ENCODE data around the gene LTA.
"Not testable (repeated sequence)": the region's sequence is repeated elsewhere in the genome, so short reads cannot be mapped to it uniquely, and the experiment has no call there.

Gene LTA

DNA sequence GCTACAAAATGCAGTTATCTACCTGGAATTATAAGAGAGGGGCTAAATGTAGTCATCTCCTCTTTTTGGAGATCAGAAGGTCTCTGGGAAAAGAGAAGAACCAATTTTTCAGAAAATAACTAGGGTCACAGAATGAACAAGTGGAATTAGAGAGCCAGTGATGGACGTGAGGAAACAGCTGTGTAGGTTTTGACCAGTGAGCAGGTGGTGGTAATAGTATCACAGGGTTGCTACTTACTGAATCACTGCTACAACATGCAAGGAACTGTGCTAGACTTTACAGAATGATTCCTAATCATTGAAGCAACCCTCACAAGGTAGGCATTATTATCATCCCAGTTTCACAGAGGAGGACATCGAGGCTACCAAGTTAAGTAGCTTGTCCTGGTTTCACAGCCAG lies 27.4 kb upstream of the LTA start:
- H3K9me3 ChIP-seq (ENCODE audit: control insufficient read depth, insufficient read depth, low read length) = no peaks in the 10 kb centered on the region
- no peak overlapping the region for H3K4me3 ChIP-seq (ENCODE audit: low read depth, low read length)
- no peak overlapping the region for H3K9ac ChIP-seq (ENCODE audit: low read depth, low read length)
- no peaks in the 10 kb centered on the region for H3K27me3 ChIP-seq (ENCODE audit: control insufficient read depth, insufficient read depth, low read length)
- peaks cover 20% of the 10 kb centered on the region for H3K4me1 ChIP-seq (ENCODE audit: control insufficient read depth, insufficient read depth, low read length)
- peaks cover 27% of the 10 kb centered on the region for H3K36me3 ChIP-seq (ENCODE audit: control insufficient read depth, insufficient read depth, low read length)
- no peak overlapping the region for H3K27ac ChIP-seq (ENCODE audit: low read depth, low read length)

DNA sequence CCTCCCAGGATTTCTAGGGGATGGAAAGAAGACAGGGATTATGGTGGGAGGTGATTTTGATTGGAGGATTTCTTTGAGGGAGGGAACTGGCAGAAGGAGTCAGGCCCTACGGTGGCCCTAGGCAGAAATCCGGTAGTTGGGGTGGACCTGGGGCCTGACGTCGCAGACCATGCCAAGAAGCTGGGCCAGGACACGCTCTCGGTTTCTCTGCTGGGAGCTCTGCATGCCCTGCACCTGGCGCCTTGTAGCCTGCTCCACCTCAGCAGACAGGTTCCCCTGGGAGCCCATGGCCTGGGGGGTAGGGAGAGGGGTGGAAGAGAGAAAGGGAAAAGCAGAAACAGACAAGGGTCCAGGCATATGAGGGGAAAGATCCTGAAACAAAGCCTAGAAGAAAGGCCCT lies 26.8 kb upstream of the LTA start:
- H3K9ac ChIP-seq (ENCODE audit: low read depth, low read length) = no peak overlapping the region
- no peaks in the 10 kb centered on the region for H3K9me3 ChIP-seq (ENCODE audit: control insufficient read depth, insufficient read depth, low read length)
- no peaks in the 10 kb centered on the region for H3K27me3 ChIP-seq (ENCODE audit: control insufficient read depth, insufficient read depth, low read length)
- H3K4me3 ChIP-seq (ENCODE audit: low read depth, low read length) = no peak overlapping the region; the same call in 1 of the 2 replicates
- H3K27ac ChIP-seq (ENCODE audit: low read depth, low read length) = no peak overlapping the region
- peaks cover 25% of the 10 kb centered on the region for H3K36me3 ChIP-seq (ENCODE audit: control insufficient read depth, insufficient read depth, low read length)
- peaks cover 14% of the 10 kb centered on the region for H3K4me1 ChIP-seq (ENCODE audit: control insufficient read depth, insufficient read depth, low read length)

GRCh38 chr6:31546339-31546957 lies 25.6 kb upstream of the LTA start, which contains the start of gene ATP6V1G2:
Gene ATP6V1G2 (minus strand): TSS chr6:31546608. CDS start chr6:31546559, 49 bp downstream.
- no peaks in the 10 kb centered on the region for H3K9me3 ChIP-seq (ENCODE audit: control insufficient read depth, insufficient read depth, low read length)
- peaks cover 27% of the 10 kb centered on the region for H3K36me3 ChIP-seq (ENCODE audit: control insufficient read depth, insufficient read depth, low read length)
- H3K4me3 ChIP-seq (ENCODE audit: low read depth, low read length) = peak within 1 kb of the TSS; percentile 76
- H3K4me1 ChIP-seq (ENCODE audit: control insufficient read depth, insufficient read depth, low read length) = peaks cover 12% of the 10 kb centered on the region; the same call in 1 of the 2 replicates
- no peaks in the 10 kb centered on the region for H3K27me3 ChIP-seq (ENCODE audit: control insufficient read depth, insufficient read depth, low read length)
- peak within 1 kb of the TSS; percentile 67 for H3K27ac ChIP-seq (ENCODE audit: low read depth, low read length)
- peak within 1 kb of the TSS; percentile 65 for H3K9ac ChIP-seq (ENCODE audit: low read depth, low read length)

GRCh38 chr6:31546958-31547726 lies 24.9 kb upstream of the LTA start, which contains the start of gene NFKBIL1:
Gene NFKBIL1 (plus strand): TSS chr6:31547608. CDS start chr6:31547695, 87 bp downstream.
- Histone ChIP-seq H3K36me3 (ENCODE audit: control insufficient read depth, insufficient read depth, low read length) (peaks cover 27% of the 10 kb centered on the region), H3K4me1 (ENCODE audit: control insufficient read depth, insufficient read depth, low read length) (peaks cover 12% of the 10 kb centered on the region; the same call in 1 of the 2 replicates), H3K9me3 (ENCODE audit: control insufficient read depth, insufficient read depth, low read length) (no peaks in the 10 kb centered on the region), H3K27me3 (ENCODE audit: control insufficient read depth, insufficient read depth, low read length) (no peaks in the 10 kb centered on the region), H3K27ac (ENCODE audit: low read depth, low read length) (peak within 1 kb of the TSS; percentile 67), H3K9ac (ENCODE audit: low read depth, low read length) (peak within 1 kb of the TSS; percentile 65), H3K4me3 (ENCODE audit: low read depth, low read length) (peak within 1 kb of the TSS; percentile 76)

- H3K9ac ChIP-seq (ENCODE audit: low read depth, low read length) = no peak overlapping the region; the same call in 1 of the 2 replicates
- no peaks in the 10 kb centered on the region for H3K9me3 ChIP-seq (ENCODE audit: control insufficient read depth, insufficient read depth, low read length)
- H3K4me1 ChIP-seq (ENCODE audit: control insufficient read depth, insufficient read depth, low read length) = peaks cover 11% of the 10 kb centered on the region; the same call in 1 of the 2 replicates
- no peaks in the 10 kb centered on the region for H3K27me3 ChIP-seq (ENCODE audit: control insufficient read depth, insufficient read depth, low read length)
- H3K36me3 ChIP-seq (ENCODE audit: control insufficient read depth, insufficient read depth, low read length) = peaks cover 27% of the 10 kb centered on the region
- H3K4me3 ChIP-seq (ENCODE audit: low read depth, low read length) = peak overlapping the region; percentile 76
- H3K27ac ChIP-seq (ENCODE audit: low read depth, low read length) = peak overlapping the region; percentile 67
Observed at GRCh38 chr6:31547727-31548543, 24.2 kb upstream of the LTA start.

GRCh38 chr6:31548544-31548873 lies 23.6 kb upstream of the LTA start:
- Histone ChIP-seq H3K36me3 (ENCODE audit: control insufficient read depth, insufficient read depth, low read length) (peaks cover 31% of the 10 kb centered on the region), H3K4me1 (ENCODE audit: control insufficient read depth, insufficient read depth, low read length) (peaks cover 7% of the 10 kb centered on the region; the same call in 1 of the 2 replicates), H3K9me3 (ENCODE audit: control insufficient read depth, insufficient read depth, low read length) (no peaks in the 10 kb centered on the region), H3K9ac (ENCODE audit: low read depth, low read length) (no peak overlapping the region), H3K27ac (ENCODE audit: low read depth, low read length) (no peak overlapping the region), H3K27me3 (ENCODE audit: control insufficient read depth, insufficient read depth, low read length) (no peaks in the 10 kb centered on the region), H3K4me3 (ENCODE audit: low read depth, low read length) (no peak overlapping the region)

- H3K4me3 ChIP-seq (ENCODE audit: low read depth, low read length); H3K9ac ChIP-seq (ENCODE audit: low read depth, low read length); H3K27ac ChIP-seq (ENCODE audit: low read depth, low read length); H3K9me3 ChIP-seq (ENCODE audit: control insufficient read depth, insufficient read depth, low read length); H3K4me1 ChIP-seq (ENCODE audit: control insufficient read depth, insufficient read depth, low read length); H3K27me3 ChIP-seq (ENCODE audit: control insufficient read depth, insufficient read depth, low read length): not testable (repeated sequence)
- peaks cover 36% of the 10 kb centered on the region for H3K36me3 ChIP-seq (ENCODE audit: control insufficient read depth, insufficient read depth, low read length)
Observed at GRCh38 chr6:31551371-31551770, 20.7 kb upstream of the LTA start.

DNA sequence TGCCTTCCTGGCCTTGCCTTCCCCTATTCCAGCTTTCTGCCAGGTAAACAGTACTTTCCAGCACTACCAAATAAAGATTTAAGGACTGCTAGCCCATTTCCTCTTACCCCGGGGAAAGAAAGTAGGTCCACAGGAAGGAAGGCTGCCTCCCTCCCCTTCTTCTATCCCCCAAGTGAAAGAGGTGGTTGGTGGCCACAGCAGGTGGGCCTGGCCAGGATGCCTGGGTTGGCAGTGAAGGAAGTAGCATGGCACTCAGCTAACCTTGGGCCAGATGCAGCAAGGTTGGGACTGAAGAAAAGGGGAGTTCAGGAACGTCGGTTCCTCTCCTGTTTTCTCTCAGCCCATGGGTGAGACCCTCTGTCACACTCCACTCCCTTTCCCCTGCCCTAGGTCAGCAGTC lies 15.8 kb upstream of the LTA start:
- Histone ChIP-seq H3K27ac (ENCODE audit: low read depth, low read length) (no peak overlapping the region), H3K36me3 (ENCODE audit: control insufficient read depth, insufficient read depth, low read length) (peaks cover 40% of the 10 kb centered on the region), H3K9ac (ENCODE audit: low read depth, low read length) (no peak overlapping the region), H3K27me3 (ENCODE audit: control insufficient read depth, insufficient read depth, low read length) (no peaks in the 10 kb centered on the region), H3K9me3 (ENCODE audit: control insufficient read depth, insufficient read depth, low read length) (no peaks in the 10 kb centered on the region), H3K4me1 (ENCODE audit: control insufficient read depth, insufficient read depth, low read length) (no peaks in the 10 kb centered on the region), H3K4me3 (ENCODE audit: low read depth, low read length) (no peak overlapping the region)

DNA sequence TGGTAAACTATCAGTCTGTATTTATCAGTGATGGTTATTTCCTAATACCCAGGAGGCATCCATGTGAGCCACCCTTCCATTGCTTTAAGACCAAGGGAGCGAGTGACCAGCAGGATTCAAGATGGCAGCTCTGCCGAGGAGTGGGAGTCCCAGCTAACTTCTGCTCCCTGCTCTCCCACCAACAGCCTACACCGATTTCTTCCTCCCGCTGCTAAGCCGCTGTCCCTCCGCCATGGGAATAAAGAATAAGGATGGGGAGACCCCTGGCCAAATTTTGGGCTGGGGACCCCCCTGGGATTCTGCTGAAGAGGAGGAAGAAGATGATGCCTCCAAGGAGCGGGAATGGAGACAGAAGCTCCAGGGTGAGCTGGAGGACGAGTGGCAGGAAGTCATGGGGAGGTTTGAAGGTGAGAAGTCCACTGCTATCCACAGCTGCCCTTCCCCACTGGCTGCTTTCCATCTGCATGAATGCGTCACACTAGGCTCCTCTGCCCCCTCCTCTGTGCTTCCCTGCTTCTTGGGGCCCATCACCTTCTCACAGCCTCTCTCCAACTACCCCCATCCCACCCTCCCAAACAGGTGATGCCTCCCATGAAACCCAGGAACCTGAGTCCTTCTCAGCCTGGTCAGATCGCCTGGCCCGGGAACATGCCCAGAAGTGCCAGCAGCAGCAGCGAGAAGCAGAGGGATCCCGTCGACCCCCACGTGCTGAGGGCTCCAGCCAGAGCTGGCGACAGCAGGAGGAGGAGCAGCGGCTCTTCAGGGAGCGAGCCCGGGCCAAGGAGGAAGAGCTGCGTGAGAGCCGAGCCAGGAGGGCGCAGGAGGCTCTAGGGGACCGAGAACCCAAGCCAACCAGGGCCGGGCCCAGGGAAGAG lies 14.4 kb upstream of the LTA start:
- Histone ChIP-seq H3K9ac (ENCODE audit: low read depth, low read length) (no peak overlapping the region), H3K4me3 (ENCODE audit: low read depth, low read length) (no peak overlapping the region)

GRCh38 chr6:31558318-31558625 lies 13.8 kb upstream of the LTA start:
- Histone ChIP-seq H3K27me3 (ENCODE audit: control insufficient read depth, insufficient read depth, low read length) (no peaks in the 10 kb centered on the region), H3K36me3 (ENCODE audit: control insufficient read depth, insufficient read depth, low read length) (peaks cover 36% of the 10 kb centered on the region), H3K9ac (ENCODE audit: low read depth, low read length) (no peak overlapping the region), H3K4me3 (ENCODE audit: low read depth, low read length) (no peak overlapping the region), H3K9me3 (ENCODE audit: control insufficient read depth, insufficient read depth, low read length) (no peaks in the 10 kb centered on the region), H3K4me1 (ENCODE audit: control insufficient read depth, insufficient read depth, low read length) (no peaks in the 10 kb centered on the region), H3K27ac (ENCODE audit: low read depth, low read length) (no peak overlapping the region)

More for the DNA sequence above, 14.4 kb upstream of the LTA start:
- Histone ChIP-seq H3K27me3 (ENCODE audit: control insufficient read depth, insufficient read depth, low read length) (no peaks in the 10 kb centered on the region), H3K27ac (ENCODE audit: low read depth, low read length) (no peak overlapping the region), H3K9me3 (ENCODE audit: control insufficient read depth, insufficient read depth, low read length) (no peaks in the 10 kb centered on the region), H3K4me1 (ENCODE audit: control insufficient read depth, insufficient read depth, low read length) (no peaks in the 10 kb centered on the region), H3K36me3 (ENCODE audit: control insufficient read depth, insufficient read depth, low read length) (peaks cover 40% of the 10 kb centered on the region)

Data from HUES48 (cell line).